ENCODE results near the gene ATP1A3.

ATP1A3 gene

GRCh38 chr19:42023943-42024260, 29.9 kb upstream of the ATP1A3 start:
- H2AFZ ChIP-seq (ENCODE audit: low read length): no peak overlapping the region
- H3K27ac ChIP-seq (ENCODE audit: low read length): no peak overlapping the region
- TF ChIP-seq EZH2 (optimal IDR thresholded peaks at IDR 0.05; ENCODE audit: low read depth, low read length) (no peak), EZH2phosphoT487 (IDR thresholded peaks at IDR 0.05; ENCODE audit: low read length) (no peak), CTCF (IDR thresholded peaks at IDR 0.05; ENCODE audit: low read length) (no peak)
- no peak overlapping the region for H3K9ac ChIP-seq (ENCODE audit: low read length)
- no peaks in the 10 kb centered on the region for H3K9me2 ChIP-seq (replicated peaks; ENCODE audit: insufficient read depth, low read length)
- no peak overlapping the region for H3K4me2 ChIP-seq (ENCODE audit: low read depth, low read length)
- no peaks in the 10 kb centered on the region for H3K79me2 ChIP-seq (ENCODE audit: low read length)
- no peaks in the 10 kb centered on the region for H3F3A ChIP-seq (ENCODE audit: insufficient read depth, low read length)
- no peaks in the 10 kb centered on the region for H3K36me3 ChIP-seq (replicated peaks; ENCODE audit: insufficient read depth, low read length)
- DNase-seq: no peak
- no peaks in the 10 kb centered on the region for H4K20me1 ChIP-seq (ENCODE audit: insufficient read depth, low read length)
- H3K4me3 ChIP-seq (ENCODE audit: low read length): no peak overlapping the region
- no peaks in the 10 kb centered on the region for H3K9me3 ChIP-seq (replicated peaks; ENCODE audit: insufficient read depth, low read length)
- H3K27me3 ChIP-seq (replicated peaks; ENCODE audit: insufficient read depth, low read length): peaks cover 72% of the 10 kb centered on the region
- no peaks in the 10 kb centered on the region for H3K4me1 ChIP-seq (ENCODE audit: low read length)

GRCh38 chr19:42023121-42023942, 29.3 kb upstream of the ATP1A3 start:
- no peaks in the 10 kb centered on the region for H3K4me1 ChIP-seq (ENCODE audit: low read length)
- no peak overlapping the region for H3K27ac ChIP-seq (ENCODE audit: low read length)
- no peaks in the 10 kb centered on the region for H3K36me3 ChIP-seq (replicated peaks; ENCODE audit: insufficient read depth, low read length)
- H3K9ac ChIP-seq (ENCODE audit: low read length): no peak overlapping the region
- H3K4me2 ChIP-seq (ENCODE audit: low read depth, low read length): no peak overlapping the region
- no peaks in the 10 kb centered on the region for H4K20me1 ChIP-seq (ENCODE audit: insufficient read depth, low read length)
- no peaks in the 10 kb centered on the region for H3F3A ChIP-seq (ENCODE audit: insufficient read depth, low read length)
- no peak overlapping the region for H2AFZ ChIP-seq (ENCODE audit: low read length)
- H3K79me2 ChIP-seq (ENCODE audit: low read length): no peaks in the 10 kb centered on the region
- H3K9me2 ChIP-seq (replicated peaks; ENCODE audit: insufficient read depth, low read length): no peaks in the 10 kb centered on the region
- H3K27me3 ChIP-seq (replicated peaks; ENCODE audit: insufficient read depth, low read length): peaks cover 71% of the 10 kb centered on the region
- no peak for TF ChIP-seq EZH2 (optimal IDR thresholded peaks at IDR 0.05; ENCODE audit: low read depth, low read length)
- peak; percentile 65 for TF ChIP-seq CTCF (IDR thresholded peaks at IDR 0.05; ENCODE audit: low read length)
- no peak for TF ChIP-seq EZH2phosphoT487 (IDR thresholded peaks at IDR 0.05; ENCODE audit: low read length)
- peak; percentile 14 for DNase-seq
- H3K4me3 ChIP-seq (ENCODE audit: low read length): no peak overlapping the region
- no peaks in the 10 kb centered on the region for H3K9me3 ChIP-seq (replicated peaks; ENCODE audit: insufficient read depth, low read length)

GRCh38 chr19:42022616-42023015, 28.6 kb upstream of the ATP1A3 start:
- DNase-seq: no peak
- no peak overlapping the region for H3K4me2 ChIP-seq (ENCODE audit: low read depth, low read length)
- no peaks in the 10 kb centered on the region for H3K79me2 ChIP-seq (ENCODE audit: low read length)
- H3K9me2 ChIP-seq (replicated peaks; ENCODE audit: insufficient read depth, low read length): no peaks in the 10 kb centered on the region
- no peak overlapping the region for H3K4me3 ChIP-seq (ENCODE audit: low read length)
- no peak overlapping the region for H3K27ac ChIP-seq (ENCODE audit: low read length)
- H3K27me3 ChIP-seq (replicated peaks; ENCODE audit: insufficient read depth, low read length): peaks cover 72% of the 10 kb centered on the region
- no peaks in the 10 kb centered on the region for H3K36me3 ChIP-seq (replicated peaks; ENCODE audit: insufficient read depth, low read length)
- no peak overlapping the region for H3K9ac ChIP-seq (ENCODE audit: low read length)
- no peak overlapping the region for H2AFZ ChIP-seq (ENCODE audit: low read length)
- no peaks in the 10 kb centered on the region for H3K9me3 ChIP-seq (replicated peaks; ENCODE audit: insufficient read depth, low read length)
- no peaks in the 10 kb centered on the region for H3F3A ChIP-seq (ENCODE audit: insufficient read depth, low read length)
- no peaks in the 10 kb centered on the region for H4K20me1 ChIP-seq (ENCODE audit: insufficient read depth, low read length)
- no peaks in the 10 kb centered on the region for H3K4me1 ChIP-seq (ENCODE audit: low read length)
- no peak for TF ChIP-seq EZH2 (optimal IDR thresholded peaks at IDR 0.05; ENCODE audit: low read depth, low read length)
- TF ChIP-seq CTCF (IDR thresholded peaks at IDR 0.05; ENCODE audit: low read length): no peak
- TF ChIP-seq EZH2phosphoT487 (IDR thresholded peaks at IDR 0.05; ENCODE audit: low read length): no peak
